Coronary artery (tissue), 2 donors: ENCODE measurements around the gene FIGNL1.

ENCODE experiments used
- DNase-seq: peaks from one replicate; pipeline ENCODE4 v3.0.0-alpha.2; 2017; ENCODE audit warnings: low spot score
- H3K27ac ChIP-seq, 2 donors: fragments of 200-600 bp; sonication (generic); one replicate each; pipeline ENCODE4 v1.5.1; 2016 to 2019
- H3K4me3 ChIP-seq: fragments of 200-600 bp; sonication (generic); 2 replicates; pipeline ENCODE4 v1.5.1; 2016; ENCODE audit warnings: mild to moderate bottlenecking, moderate library complexity
- CTCF ChIP-seq: fragments of 200-600 bp; sonication (generic); IDR thresholded peaks from one replicate; pipeline ENCODE4 v1.5.1; 2019; ENCODE audit warnings: antibody characterized with exemption

The FIGNL1 gene

GRCh38 chr7:50449881-50450589 is at the start of gene FIGNL1:
FIGNL1 (minus strand) TSS chr7:50450350; CDS start chr7:50447287, 3,063 bp downstream.
- TF ChIP-seq CTCF = no peak
- H3K27ac ChIP-seq = peak within 1 kb of the TSS; percentile 19 to 69
- no peak for DNase-seq
- H3K4me3 ChIP-seq = peak within 1 kb of the TSS; percentile 80

GRCh38 chr7:50499092-50499491 is 48.9 kb upstream of the FIGNL1 start:
- H3K27ac ChIP-seq = no peak overlapping the region
- no peak for DNase-seq
- H3K4me3 ChIP-seq = no peak overlapping the region
- no peak for TF ChIP-seq CTCF

- H3K27ac ChIP-seq = peak overlapping the region in 1 of 2 donors; percentile 66
- no peak for TF ChIP-seq CTCF
These were observed 47.8 kb upstream of the FIGNL1 start for GRCh38 chr7:50497968-50498367.

GRCh38 chr7:50497068-50497642 is 47.0 kb upstream of the FIGNL1 start:
- Histone ChIP-seq H3K27ac (peak overlapping the region in 1 of 2 donors; percentile 66), H3K4me3 (no peak overlapping the region)
- peak; percentile 70 for DNase-seq

More at GRCh38 chr7:50497968-50498367, 47.8 kb upstream of the FIGNL1 start:
- H3K4me3 ChIP-seq = no peak overlapping the region
- DNase-seq = no peak

GRCh38 chr7:50496569-50496968 is 46.4 kb upstream of the FIGNL1 start:
- peak; percentile 52 for DNase-seq
- H3K4me3 ChIP-seq = no peak overlapping the region
- H3K27ac ChIP-seq = peak overlapping the region in 1 of 2 donors; percentile 44
- TF ChIP-seq CTCF = no peak

More at GRCh38 chr7:50497068-50497642, 47.0 kb upstream of the FIGNL1 start:
- no peak for TF ChIP-seq CTCF

GRCh38 chr7:50495746-50496145 is 45.6 kb upstream of the FIGNL1 start:
- Histone ChIP-seq H3K4me3 (no peak overlapping the region), H3K27ac (no peak overlapping the region)
- no peak for TF ChIP-seq CTCF
- DNase-seq = no peak
